Activated CD4-positive, alpha-beta memory T cell treated with anti-CD3 and anti-CD28 coated beads for 36 hours (primary cell): ENCODE results near the gene FAM118B. TPM values are rescaled to one million over a fixed set of nuclear protein-coding genes. Genes with fewer than 3 reads are reported as not detected.

Experiments
- CTCF ChIA-PET: fragments of 350-600 bp; sonication (Branson Sonifier 250); formaldehyde crosslinking; loops from one replicate; lab custom pipeline; 2021; ENCODE audit warnings: antibody characterized with exemption, inconsistent platforms; lab: Charles Lee
- POLR2A ChIA-PET: fragments of 350-600 bp; sonication (Branson Sonifier 250); formaldehyde crosslinking; loops from one replicate; lab custom pipeline; 2021; ENCODE audit warnings: antibody characterized with exemption; lab: Charles Lee
- DNase-seq: peaks from one replicate; pipeline ENCODE4 v3.0.0-alpha.2; 2020
- H3K27ac Mint-ChIP-seq: one replicate; pipeline ENCODE4 v1.8.0; 2021; ENCODE audit warnings: mixed read lengths
- H3K27me3 Mint-ChIP-seq: one replicate; pipeline ENCODE4 v1.8.0; 2021; ENCODE audit warnings: mixed read lengths
- H3K36me3 Mint-ChIP-seq: one replicate; pipeline ENCODE4 v1.8.0; 2021; ENCODE audit warnings: mixed read lengths
- H3K4me1 Mint-ChIP-seq: one replicate; pipeline ENCODE4 v1.8.0; 2021; ENCODE audit warnings: low read depth, mixed read lengths
- H3K4me3 Mint-ChIP-seq: one replicate; pipeline ENCODE4 v1.8.0; 2021; ENCODE audit warnings: mild to moderate bottlenecking, mixed read lengths
- H3K9me3 Mint-ChIP-seq: one replicate; pipeline ENCODE4 v1.8.0; 2021; ENCODE audit warnings: mixed read lengths
- intact Hi-C: fragments of 100-400 bp; cut with micrococcal nuclease; formaldehyde crosslinking; loops from one replicate; pipeline ENCODE4 v1.15.1; 2023
- total RNA-seq, 2 experiments: library from RNA; stranded (reverse); gene quantifications; one replicate each; pipeline ENCODE4 v1.2.3, GENCODE V29; 2021

The FAM118B gene
- total RNA-seq, 2 experiments from 2014 or later: 8.0 to 9.7 TPM

DNA sequence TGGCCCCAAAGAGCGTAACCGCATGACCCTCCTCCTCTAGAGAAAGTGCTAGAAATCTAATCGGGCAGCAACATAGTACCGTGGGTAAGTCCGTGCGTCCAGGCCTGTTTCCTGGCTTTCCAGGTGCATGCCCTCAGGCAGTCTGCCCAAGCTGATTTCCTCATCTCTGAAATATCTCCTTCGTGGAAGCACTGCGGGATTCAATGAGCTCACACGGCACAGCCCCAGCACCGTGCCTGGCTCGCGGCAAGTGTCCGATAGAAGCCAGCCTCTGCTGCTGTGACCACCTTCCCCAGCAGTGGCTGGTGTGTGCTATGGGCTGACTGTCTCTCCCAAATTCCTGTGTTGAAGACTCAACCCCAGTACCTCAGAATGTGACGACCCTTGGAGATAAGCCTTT is 20.8 kb upstream of the FAM118B start:
- Mint-ChIP-seq H3K4me3 (no peak overlapping the region), H3K27me3 (no peaks in the 10 kb centered on the region), H3K36me3 (peaks cover 12% of the 10 kb centered on the region), H3K9me3 (no peaks in the 10 kb centered on the region), H3K4me1 (no peaks in the 10 kb centered on the region), H3K27ac (no peak overlapping the region)
- ChIA-PET CTCF (interaction anchor here (7.3 kb wide), 1 partner anchor 249 kb away, joined by 66 read pairs; no protein-coding TSS in a partner anchor), POLR2A (no interaction called here)
- intact Hi-C loops: no loop called here
- DNase-seq: no peak

DNA sequence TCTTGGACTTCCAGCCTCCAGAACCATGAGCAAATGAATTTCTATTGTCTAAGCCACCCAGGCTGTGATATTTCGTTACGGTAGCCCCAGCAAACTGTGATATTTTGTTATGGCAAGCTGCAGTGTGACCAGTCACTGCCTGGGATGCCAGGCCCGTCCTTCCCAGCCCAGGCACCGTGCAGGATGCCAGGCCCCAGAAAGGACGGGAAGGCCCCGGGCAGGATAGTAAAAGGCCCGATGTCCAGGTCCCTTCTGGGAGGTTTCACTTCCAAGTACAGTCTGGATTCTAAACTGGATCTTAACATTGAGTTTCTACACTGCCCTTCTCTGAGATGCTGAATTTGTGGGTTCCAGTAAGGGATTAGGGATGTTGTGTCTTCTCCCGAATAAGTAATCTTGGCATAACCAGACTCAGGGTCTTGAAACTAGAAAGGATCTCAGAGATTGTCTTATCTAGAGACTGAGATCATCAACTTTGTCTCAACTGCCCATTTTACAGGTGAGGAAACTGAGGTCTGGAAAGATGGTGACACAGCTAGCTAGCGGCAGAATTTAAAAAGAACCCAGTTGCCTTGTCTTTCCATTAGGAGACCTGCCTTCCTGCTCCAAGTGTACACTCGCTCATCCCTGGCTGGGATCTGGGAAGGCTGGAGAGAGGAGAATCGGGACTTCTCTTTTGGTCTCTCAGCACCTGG is 20.1 kb upstream of the FAM118B start:
- H3K4me1 Mint-ChIP-seq: no peaks in the 10 kb centered on the region
- no peaks in the 10 kb centered on the region for H3K9me3 Mint-ChIP-seq
- POLR2A ChIA-PET: no interaction called here
- no peak overlapping the region for H3K27ac Mint-ChIP-seq
- no peak for DNase-seq
- peaks cover 17% of the 10 kb centered on the region for H3K36me3 Mint-ChIP-seq
- CTCF ChIA-PET: interaction anchor here (7.3 kb wide), 1 partner anchor 250 kb away, joined by 66 read pairs; no protein-coding TSS in a partner anchor
- no peak overlapping the region for H3K4me3 Mint-ChIP-seq
- H3K27me3 Mint-ChIP-seq: no peaks in the 10 kb centered on the region
- intact Hi-C loops: no loop called here

DNA sequence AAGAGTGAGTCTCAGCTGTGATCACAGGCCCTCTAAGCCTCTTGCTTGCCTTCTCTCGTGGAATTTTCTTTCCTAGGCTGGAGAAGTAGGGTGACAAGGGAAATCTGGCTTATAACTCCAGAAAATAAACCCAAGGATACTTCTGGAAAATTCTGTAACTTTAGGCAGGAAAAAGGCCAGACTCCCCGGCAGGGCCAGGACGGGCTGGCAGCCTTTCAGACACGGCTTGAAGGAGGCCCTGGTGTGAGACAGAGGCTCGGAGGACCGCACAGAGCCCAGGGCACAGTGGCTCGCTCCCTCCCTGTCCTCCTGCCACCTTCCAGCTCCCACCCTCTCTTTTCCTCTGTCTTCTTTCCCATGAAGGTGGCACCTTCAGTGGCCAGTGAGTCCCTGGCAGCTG is 19.2 kb upstream of the FAM118B start:
- CTCF ChIA-PET: interaction anchor here (0.5 to 7.3 kb wide), 2 partner anchors 251 to 560 kb away, joined by 3 to 66 read pairs; no protein-coding TSS in a partner anchor
- Mint-ChIP-seq H3K4me3 (no peak overlapping the region), H3K9me3 (peaks cover 6% of the 10 kb centered on the region), H3K4me1 (no peaks in the 10 kb centered on the region), H3K27ac (no peak overlapping the region), H3K27me3 (no peaks in the 10 kb centered on the region), H3K36me3 (peaks cover 25% of the 10 kb centered on the region)
- intact Hi-C loops: no loop called here
- DNase-seq: no peak
- POLR2A ChIA-PET: no interaction called here

DNA sequence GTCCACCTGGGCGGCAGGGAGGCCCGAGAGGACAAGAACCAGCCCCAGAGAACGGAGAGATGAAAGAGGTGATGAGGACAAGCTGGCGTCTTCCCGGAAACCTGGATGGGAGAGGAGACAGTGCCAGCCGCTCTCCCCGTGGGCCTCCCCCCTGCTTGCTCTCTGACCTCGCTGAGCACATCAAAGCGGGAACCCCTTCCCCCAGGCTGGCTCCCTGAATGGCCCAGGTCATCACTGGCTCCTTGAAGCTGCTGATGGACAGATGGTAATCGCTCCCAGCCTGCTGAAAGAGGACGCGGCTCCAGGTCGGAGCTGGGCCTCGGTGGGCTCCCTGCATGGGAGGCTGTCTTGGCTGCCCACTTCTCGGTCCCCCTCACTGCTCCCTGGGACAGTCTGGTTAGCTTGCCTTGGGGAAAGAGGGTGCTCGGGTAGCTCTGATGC is 18.5 kb upstream of the FAM118B start:
- intact Hi-C loops: no loop called here
- Mint-ChIP-seq H3K4me1 (no peaks in the 10 kb centered on the region), H3K27me3 (no peaks in the 10 kb centered on the region), H3K36me3 (peaks cover 32% of the 10 kb centered on the region), H3K9me3 (peaks cover 12% of the 10 kb centered on the region), H3K27ac (no peak overlapping the region), H3K4me3 (no peak overlapping the region)
- ChIA-PET CTCF (interaction anchor here (0.9 to 7.3 kb wide), 14 partner anchors 9 to 560 kb away, joined by 3 to 66 read pairs (median 4); partner anchors contain the start of gene PUS3), POLR2A (no interaction called here)
- no peak for DNase-seq

DNA sequence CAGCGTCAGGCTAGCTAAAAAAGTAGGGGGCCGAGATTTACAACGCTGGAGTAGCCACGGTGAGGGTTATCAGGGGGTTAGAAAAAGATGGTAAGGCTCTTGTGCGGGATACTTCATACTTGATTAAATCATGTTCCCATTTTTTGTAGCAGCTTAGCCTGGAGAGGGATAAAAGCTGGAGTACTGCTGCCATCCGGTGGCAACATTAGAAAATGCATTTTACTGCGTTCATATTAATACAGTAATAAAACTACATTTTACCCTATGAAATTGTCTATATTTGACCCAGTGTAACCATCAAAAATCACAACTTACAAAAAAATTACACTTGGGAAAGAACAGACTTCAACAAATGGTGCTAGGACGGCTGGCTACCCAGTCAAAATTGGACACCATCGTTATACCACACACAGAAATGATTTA is 17.4 kb upstream of the FAM118B start:
- Mint-ChIP-seq H3K4me3 (no peak overlapping the region), H3K27ac (no peak overlapping the region), H3K9me3 (peaks cover 15% of the 10 kb centered on the region), H3K4me1 (no peaks in the 10 kb centered on the region), H3K27me3 (no peaks in the 10 kb centered on the region), H3K36me3 (peaks cover 39% of the 10 kb centered on the region)
- DNase-seq: peak; percentile 43
- POLR2A ChIA-PET: no interaction called here
- CTCF ChIA-PET: interaction anchor here (0.7 to 7.3 kb wide), 20 partner anchors 9 to 561 kb away, joined by 3 to 66 read pairs (median 3); partner anchors contain the start of gene PUS3
- intact Hi-C loops: loop anchor here (1.0 kb wide), 2 partner anchors 252 to 271 kb away; no protein-coding TSS in a partner anchor

DNA sequence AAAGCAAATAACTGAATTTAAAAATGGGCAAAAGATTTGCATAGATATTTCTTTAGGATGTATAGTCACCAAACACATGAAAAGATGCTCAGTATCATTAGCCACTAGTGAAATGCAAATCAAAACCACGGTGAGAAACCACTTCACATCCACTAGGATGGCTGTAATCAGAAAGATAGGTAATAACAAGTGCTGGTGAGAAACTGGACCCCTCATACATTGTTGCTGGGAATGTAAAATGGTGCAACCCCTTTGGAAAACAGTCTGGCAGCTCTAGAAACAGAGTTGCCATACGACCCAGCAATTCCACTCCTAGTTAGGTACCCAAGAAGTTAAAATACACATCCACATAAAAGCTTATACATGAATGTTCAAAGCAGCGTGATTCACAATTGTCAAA is 16.5 kb upstream of the FAM118B start:
- no peaks in the 10 kb centered on the region for H3K4me1 Mint-ChIP-seq
- intact Hi-C loops: no loop called here

DNA sequence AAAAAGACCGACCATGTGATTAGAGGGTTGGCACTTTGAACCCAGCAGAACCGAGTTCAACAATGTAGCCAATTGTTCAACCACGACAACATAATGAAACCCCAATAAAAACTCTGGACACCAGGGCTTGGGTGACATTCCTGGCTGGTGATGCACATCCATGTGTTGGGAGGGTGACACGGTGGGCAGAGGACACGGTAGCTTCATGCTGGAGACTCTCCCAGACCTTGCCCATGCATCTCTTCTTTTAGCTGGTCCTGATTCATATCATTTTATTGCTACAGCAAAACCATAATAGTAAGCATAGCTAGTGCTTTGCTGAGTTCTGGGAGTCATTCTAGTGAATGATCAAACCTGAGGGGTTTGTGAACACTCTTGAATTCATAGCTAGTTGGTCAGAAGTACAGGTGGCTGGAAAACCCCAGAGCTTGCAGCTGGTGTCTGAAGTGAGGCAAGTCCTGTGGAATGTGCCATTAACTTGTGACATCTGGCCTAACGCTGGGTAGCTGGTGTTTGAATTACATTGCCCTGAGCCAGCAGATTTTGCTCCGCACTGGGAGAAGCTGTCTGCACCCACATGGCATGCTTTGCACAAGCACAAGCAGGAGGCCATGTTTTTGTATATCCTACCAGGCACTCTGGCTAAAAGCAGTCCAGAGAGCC is 14.2 kb upstream of the FAM118B start:
- Mint-ChIP-seq H3K27ac (no peak overlapping the region), H3K9me3 (peaks cover 15% of the 10 kb centered on the region), H3K27me3 (no peaks in the 10 kb centered on the region), H3K36me3 (peaks cover 43% of the 10 kb centered on the region), H3K4me3 (no peak overlapping the region), H3K4me1 (no peaks in the 10 kb centered on the region)
- ChIA-PET CTCF (interaction anchor here (0.7 to 1.2 kb wide), 3 partner anchors 255 to 276 kb away, joined by 3 to 4 read pairs (median 3); no protein-coding TSS in a partner anchor), POLR2A (no interaction called here)
- intact Hi-C loops: no loop called here
- DNase-seq: no peak

More for the DNA sequence above, 16.5 kb upstream of the FAM118B start:
- H3K36me3 Mint-ChIP-seq: peaks cover 42% of the 10 kb centered on the region
- H3K27me3 Mint-ChIP-seq: no peaks in the 10 kb centered on the region
- peaks cover 15% of the 10 kb centered on the region for H3K9me3 Mint-ChIP-seq
- no peak overlapping the region for H3K4me3 Mint-ChIP-seq
- CTCF ChIA-PET: interaction anchor here (0.8 to 3.3 kb wide), 2 partner anchors 257 to 271 kb away, joined by 3 to 47 read pairs; no protein-coding TSS in a partner anchor
- POLR2A ChIA-PET: no interaction called here
- H3K27ac Mint-ChIP-seq: no peak overlapping the region
- DNase-seq: no peak

DNA sequence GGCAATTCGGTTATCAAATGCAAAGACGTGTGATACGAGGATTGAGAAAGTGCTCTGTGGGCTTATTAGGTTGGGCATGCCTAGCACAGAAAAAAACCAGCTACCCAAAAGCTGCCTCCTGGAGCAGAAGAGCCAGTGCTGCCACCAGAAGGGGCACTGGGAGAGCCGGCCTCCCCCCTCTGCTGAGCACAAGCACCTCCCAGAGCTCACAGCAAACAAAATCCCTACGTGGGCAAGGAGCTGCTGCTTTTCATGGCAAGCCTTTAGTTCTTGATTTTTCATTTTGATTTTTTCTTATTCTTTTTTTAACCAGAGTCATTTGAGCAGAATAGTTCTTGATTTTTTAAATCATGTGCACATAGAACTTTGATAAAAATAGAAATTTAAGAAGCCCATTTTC is 12.9 kb upstream of the FAM118B start:
- H3K36me3 Mint-ChIP-seq: peaks cover 50% of the 10 kb centered on the region
- no peaks in the 10 kb centered on the region for H3K4me1 Mint-ChIP-seq
- H3K27me3 Mint-ChIP-seq: no peaks in the 10 kb centered on the region
- DNase-seq: no peak
- H3K9me3 Mint-ChIP-seq: peaks cover 15% of the 10 kb centered on the region
- ChIA-PET POLR2A (no interaction called here), CTCF (interaction anchor here (1.2 kb wide), 1 partner anchor 256 kb away, joined by 3 read pairs; no protein-coding TSS in a partner anchor)
- no peak overlapping the region for H3K27ac Mint-ChIP-seq
- H3K4me3 Mint-ChIP-seq: no peak overlapping the region
- intact Hi-C loops: no loop called here

DNA sequence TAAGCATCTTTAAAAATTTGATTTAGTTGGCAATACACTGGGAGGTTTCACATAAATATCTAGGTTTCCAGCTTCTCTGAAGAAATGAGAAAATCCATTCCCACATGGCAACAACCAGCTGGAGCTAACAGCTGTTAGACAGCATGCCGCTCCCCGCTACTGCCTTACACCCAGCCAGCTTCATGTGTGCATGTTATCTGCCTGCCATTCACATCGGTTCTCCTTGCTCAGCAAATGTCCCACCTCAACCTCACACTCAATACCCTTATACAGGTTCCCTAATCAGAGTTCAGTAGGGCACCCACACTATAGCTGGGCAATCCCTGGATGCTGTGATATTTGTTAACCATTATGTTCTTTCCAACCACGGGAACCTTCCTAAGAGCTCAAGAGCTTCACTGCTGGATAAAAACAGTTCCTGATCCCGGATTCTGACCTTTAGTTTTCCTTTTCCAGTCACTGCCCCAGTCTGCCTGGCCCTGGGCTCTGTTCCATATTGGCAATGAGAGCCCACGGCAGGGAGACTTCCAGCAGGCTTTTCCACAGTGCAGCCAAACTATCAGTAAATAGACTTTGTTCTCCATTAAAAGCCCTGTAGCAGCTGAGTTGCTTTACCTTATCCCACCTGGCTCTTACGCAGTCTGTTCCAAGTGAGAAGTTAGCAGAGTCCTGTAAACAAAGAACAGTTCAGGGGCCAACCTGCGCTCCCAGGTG is 8.8 kb upstream of the FAM118B start:
- H3K4me1 Mint-ChIP-seq: no peaks in the 10 kb centered on the region
- POLR2A ChIA-PET: no interaction called here
- no peak for DNase-seq
- no peaks in the 10 kb centered on the region for H3K27me3 Mint-ChIP-seq
- peaks cover 6% of the 10 kb centered on the region for H3K9me3 Mint-ChIP-seq
- intact Hi-C loops: no loop called here
- CTCF ChIA-PET: interaction anchor here (1.9 kb wide), 1 partner anchor 9 kb away, joined by 7 read pairs; no protein-coding TSS in a partner anchor
- no peak overlapping the region for H3K27ac Mint-ChIP-seq
- peaks cover 52% of the 10 kb centered on the region for H3K36me3 Mint-ChIP-seq
- H3K4me3 Mint-ChIP-seq: no peak overlapping the region

DNA sequence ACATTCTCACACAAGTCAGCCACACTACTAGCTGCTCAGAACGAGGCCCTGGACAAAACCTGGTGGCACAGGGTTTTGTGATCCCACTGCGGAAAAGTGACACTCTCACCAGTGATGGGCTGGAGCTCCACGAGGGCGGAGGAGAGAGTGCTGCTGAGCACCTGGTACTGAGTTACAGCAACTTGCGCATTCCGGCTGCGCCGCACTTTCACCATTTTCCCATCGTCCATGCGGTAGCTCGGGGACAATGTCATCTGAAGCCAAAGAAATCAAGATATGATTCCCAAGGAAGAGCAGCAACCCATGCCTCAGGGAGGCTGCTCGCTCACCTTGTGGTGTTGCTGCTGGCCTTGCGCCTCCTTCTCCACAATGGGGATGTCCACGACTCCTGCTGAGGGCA is 6.2 kb upstream of the FAM118B start:
- Mint-ChIP-seq H3K4me1 (peaks cover 10% of the 10 kb centered on the region), H3K27me3 (no peaks in the 10 kb centered on the region), H3K36me3 (peaks cover 50% of the 10 kb centered on the region), H3K9me3 (no peaks in the 10 kb centered on the region), H3K27ac (no peak overlapping the region), H3K4me3 (no peak overlapping the region)
- intact Hi-C loops: no loop called here
- ChIA-PET CTCF (no interaction called here), POLR2A (no interaction called here)
- no peak for DNase-seq

DNA sequence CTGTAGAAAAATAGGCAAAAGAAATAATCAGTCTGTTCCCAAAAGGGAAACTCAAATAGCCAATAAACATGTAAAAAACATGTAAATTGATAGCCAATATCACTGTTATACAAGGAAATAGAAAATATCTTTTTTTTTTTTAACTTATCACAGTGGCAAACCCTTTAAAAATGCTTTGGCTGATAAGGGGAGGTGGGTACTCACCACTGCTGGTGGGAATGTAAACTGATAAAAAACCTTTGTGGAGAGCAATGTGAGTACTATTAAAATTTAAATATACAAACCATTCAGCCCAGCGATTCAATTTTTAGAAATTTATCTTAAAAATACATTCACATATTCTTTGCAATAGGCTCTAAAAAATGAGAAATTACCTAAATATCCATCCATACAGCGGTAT is 3.7 kb upstream of the FAM118B start:
- CTCF ChIA-PET: no interaction called here

More for the DNA sequence above, 3.7 kb upstream of the FAM118B start:
- intact Hi-C loops: no loop called here
- Mint-ChIP-seq H3K36me3 (peaks cover 36% of the 10 kb centered on the region), H3K4me3 (no peak overlapping the region), H3K27me3 (no peaks in the 10 kb centered on the region), H3K9me3 (no peaks in the 10 kb centered on the region), H3K27ac (no peak overlapping the region), H3K4me1 (peaks cover 25% of the 10 kb centered on the region)
- DNase-seq: no peak
- POLR2A ChIA-PET: no interaction called here
